NOMO-1 treated with DMSO at 0.1 percent for 48 hours (cell line): ENCODE data around the gene LRIT3.
"Not testable (repeated sequence)": the region's sequence is repeated elsewhere in the genome, so short reads cannot be mapped to it uniquely, and the experiment has no call there.

Experiments used
- DNase-seq: peaks from one replicate; lab custom pipeline; 2025; ENCODE audit not compliant: unreplicated experiment; lab: John Stamatoyannopoulos, UW

LRIT3 gene

GRCh38 chr4:109850601-109851000, 2.7 kb downstream of the LRIT3 start:
- no peak for DNase-seq

DNA sequence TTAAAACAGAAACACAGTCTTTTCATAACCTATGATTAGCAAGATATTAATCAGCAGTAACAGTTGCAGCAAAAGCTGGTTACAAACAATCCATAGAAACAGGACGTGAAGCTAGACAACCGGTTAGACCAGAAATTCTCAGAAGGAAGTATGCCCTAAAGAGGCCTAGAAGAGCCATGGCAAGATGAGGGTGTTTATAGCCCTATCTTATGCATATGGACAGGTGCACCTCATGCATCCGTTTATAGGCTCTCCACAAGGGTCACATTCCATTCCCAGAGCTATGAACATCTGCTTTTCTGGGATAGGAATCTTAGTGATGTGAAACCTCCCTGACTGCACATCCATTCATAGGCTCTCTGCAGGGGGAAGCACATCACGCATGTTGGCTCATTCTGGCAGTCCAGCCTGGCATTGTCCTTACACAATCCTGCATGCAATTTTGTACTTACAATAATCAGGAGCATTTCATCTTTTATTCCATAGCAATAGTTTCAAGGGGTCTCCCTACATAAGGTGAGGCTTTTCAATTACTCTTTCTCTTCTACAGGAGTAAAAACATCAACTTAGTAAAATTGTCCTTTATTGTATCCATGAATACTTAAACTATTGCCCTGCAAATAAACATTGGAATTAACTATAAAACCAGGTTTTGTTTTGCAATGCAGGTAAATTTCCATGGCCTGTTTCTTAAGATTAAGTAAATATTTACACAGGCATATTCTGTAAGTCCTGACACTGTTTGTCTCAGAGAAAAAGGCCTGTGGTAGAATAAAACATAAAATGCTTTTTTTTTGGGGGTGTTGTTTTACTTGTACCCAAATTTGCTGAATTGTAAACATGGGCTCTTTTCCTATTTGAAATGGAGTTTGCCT, 11.8 kb downstream of the LRIT3 start:
- DNase-seq, result not testable (repeated sequence)

- no peak for DNase-seq
Measured at GRCh38 chr4:109861271-109861670, 13.4 kb downstream of the LRIT3 start.

- no peak for DNase-seq
Measured at GRCh38 chr4:109861916-109862511, 14.1 kb downstream of the LRIT3 start.

DNA sequence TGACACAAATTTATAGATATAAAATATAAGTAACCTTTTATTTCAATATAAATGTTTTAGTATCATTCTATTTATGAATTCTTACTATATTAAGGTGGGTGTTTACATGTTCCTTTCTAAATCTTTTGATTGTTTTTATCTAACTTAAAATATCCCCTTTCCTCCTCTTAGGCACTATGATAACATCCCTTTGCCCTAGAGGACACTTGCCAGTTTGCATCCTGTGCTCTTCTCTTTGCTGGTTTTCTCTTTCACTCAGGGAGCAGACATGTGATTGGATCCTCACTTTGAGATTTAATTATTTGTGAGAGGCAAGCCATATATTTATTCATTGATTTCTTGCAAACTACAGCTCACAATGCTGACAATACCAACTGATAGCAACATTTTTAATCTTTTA, 16.2 kb downstream of the LRIT3 start:
- DNase-seq, result no peak

GRCh38 chr4:109870061-109870460, 22.2 kb downstream of the LRIT3 start:
- no peak for DNase-seq

GRCh38 chr4:109872065-109872464, 24.2 kb downstream of the LRIT3 start:
- DNase-seq, result no peak

GRCh38 chr4:109872950-109873656, 25.2 kb downstream of the LRIT3 start:
- no peak for DNase-seq

DNA sequence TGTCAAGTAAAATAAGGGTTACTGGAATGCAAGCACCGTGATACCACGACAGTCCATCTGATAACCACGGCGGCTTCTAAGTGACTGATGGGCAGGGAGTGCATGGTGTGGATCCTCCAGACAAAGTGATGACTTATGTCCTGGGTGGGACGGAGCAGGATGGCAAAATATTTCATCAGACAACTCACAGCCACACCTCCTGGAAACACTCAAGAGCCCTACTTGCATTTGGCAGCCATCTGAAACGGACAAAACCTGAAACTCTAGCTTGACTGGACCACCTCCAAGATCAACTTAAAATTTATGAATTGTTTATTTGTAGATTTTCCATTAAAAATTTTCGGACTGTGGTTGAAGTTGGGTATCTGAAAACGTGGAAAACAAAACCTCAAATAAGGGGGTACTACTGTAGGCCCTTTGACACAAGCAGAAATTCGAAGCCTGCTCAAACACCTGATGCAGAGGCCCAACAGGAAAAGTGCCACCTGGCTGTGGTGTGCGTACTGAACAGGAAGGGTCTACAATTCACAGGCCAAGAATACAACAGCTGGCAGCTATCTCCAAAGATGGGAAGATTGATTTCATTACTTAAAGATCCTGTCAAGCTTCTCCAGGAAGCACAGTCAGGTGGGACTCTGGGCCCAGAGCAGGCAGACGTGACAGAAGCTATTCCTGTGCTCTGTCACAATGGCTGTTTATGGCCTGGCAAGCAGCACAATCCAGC, 26.0 kb downstream of the LRIT3 start:
- no peak for DNase-seq

DNA sequence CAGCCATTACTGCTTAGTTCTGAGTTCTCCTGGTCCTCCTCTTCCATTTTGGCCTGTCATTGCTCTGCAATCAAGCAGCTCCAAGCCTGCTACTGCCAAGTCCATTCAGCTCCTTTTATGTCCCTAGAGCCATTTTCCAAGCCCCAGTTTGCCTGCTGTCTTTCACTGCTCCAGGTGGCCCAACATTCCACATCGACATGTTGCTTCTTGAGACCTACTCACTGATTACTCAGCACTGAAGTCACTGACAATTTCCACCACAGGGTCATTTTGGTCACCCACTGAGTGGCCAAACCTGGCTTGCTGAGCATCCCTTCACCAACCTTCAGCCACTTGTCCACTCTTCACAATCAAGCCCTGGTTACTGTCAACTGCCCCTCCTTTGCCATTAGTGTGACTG, 27.2 kb downstream of the LRIT3 start:
- DNase-seq, result no peak

DNA sequence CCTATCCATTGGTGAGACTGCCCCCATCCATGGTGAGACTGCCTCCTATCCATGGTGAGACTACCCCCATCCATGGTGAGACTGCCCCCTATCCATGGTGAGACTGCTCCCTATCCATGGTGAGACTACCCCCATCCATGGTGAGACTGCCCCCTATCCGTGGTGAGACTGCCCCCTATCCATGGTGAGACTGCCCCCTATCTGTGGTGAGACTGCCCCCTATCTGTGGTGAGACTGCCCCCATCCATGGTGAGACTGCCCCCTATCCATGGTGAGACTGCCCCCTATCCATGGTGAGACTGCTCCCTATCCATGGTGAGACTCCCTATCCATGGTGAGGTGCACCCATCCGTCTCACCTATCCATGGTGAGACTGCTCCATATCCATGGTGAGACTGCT, 27.6 kb downstream of the LRIT3 start:
- DNase-seq, result not testable (repeated sequence)

- DNase-seq, result no peak
Measured at GRCh38 chr4:109876634-109877265, 28.8 kb downstream of the LRIT3 start.

DNA sequence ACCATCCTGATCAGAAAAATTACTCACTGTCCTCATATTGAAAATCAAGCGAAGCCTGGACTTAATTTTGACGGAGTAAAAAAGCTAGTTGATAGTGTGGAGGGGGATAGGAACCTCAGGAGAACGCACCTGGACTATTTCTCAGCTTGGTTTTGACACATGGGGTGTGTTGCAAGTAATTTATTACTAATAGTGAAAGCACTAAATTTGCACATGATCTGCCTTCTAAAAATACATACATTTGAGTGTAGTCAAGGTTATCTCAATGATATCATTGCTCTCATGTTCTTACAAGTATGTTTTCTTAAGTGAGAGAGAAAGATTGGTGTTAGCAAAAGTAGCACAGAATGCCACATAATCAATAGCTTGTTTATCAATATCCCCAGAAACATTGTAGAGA, 29.5 kb downstream of the LRIT3 start:
- no peak for DNase-seq

- no peak for DNase-seq
Measured at GRCh38 chr4:109878355-109878754, 30.4 kb downstream of the LRIT3 start.

GRCh38 chr4:109879081-109879480, 31.2 kb downstream of the LRIT3 start:
- no peak for DNase-seq

DNA sequence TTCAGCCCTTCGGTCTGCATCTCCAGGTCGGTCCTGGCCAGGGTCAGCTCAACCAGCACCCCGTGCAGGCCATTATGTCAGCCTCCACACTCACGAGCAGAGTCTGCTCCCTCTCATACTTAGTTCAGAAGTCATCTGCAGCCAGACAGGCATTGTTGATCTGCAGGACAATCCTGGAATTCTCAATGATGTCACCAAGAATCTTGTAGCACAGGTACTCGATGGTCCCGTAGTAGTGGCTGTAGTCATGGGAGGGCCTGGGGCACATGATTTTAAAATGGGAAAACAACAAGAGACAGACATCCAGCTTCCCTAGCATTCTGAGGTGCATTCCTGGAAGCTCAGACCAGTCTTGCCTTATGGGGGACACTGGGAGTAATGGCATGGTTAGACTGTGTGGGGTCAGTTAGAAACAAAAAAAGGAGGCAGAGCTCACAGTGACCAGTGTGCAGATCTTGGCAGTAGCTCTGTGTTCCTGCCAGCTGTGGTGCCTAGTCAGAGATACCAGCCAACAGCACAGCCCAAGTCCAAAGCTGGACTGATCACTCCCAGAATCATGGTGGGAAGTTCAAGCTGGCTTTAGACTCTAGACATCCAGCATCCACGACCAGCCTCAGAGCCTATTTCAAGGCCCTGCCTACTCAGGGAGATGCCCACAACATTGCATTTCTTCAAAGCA, 31.9 kb downstream of the LRIT3 start:
- no peak for DNase-seq

DNA sequence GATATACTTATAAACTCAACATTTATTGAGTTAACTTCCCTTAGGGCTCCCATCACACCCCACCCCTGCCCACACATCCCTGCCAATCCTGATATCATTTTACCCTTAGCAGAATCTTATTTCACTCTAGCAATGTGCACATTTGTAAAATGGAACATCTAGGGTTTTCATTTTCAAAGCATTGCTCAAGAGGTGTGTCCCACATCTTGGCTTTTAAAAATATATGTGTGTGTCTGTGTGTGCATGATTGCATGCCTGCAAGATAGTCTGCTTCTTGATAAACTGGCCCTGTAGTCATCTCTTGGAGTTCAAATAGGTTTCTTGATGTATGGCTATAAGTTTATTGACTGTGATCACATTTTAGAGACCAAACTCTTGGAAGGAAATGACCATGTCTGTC, 38.4 kb downstream of the LRIT3 start:
- DNase-seq, result no peak

DNA sequence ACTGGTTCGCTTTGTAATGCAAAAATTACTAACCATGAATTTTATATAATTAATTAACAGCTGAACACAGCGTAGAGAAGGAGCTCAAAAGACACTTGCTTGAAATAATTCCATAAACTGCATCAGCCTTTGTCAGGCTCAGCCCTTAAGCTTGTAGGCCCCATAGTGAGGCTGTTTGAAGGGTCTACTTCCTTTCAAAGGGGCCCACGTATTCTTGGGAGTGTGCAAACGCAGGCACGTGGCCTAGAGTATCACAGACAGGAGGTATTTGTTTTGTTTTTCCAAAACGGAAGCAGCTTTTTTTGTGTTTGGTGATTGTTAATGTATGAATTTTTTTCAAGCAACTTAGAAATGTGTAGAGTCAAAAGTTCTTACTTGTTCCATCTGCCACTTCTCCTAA, 39.2 kb downstream of the LRIT3 start:
- no peak for DNase-seq

DNA sequence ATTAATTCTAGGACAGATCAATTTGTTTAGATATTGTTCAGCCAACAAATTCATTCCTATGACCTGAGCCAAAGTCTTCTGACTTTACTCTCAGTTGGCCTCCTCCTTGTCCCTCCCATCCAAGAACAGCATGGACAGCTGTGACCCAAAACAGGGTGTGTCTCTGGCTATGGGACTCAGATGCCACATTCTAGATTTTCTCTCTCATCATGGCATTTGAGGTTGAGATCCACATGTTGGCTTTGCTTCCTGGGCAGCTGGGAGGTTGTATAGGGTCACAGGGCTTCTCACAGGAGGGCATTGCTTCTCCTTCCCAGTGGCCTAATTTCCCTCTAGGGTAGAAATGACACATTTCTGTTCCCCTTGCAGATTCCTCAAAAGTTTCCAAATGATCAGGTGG, 42.2 kb downstream of the LRIT3 start:
- DNase-seq, result no peak

DNA sequence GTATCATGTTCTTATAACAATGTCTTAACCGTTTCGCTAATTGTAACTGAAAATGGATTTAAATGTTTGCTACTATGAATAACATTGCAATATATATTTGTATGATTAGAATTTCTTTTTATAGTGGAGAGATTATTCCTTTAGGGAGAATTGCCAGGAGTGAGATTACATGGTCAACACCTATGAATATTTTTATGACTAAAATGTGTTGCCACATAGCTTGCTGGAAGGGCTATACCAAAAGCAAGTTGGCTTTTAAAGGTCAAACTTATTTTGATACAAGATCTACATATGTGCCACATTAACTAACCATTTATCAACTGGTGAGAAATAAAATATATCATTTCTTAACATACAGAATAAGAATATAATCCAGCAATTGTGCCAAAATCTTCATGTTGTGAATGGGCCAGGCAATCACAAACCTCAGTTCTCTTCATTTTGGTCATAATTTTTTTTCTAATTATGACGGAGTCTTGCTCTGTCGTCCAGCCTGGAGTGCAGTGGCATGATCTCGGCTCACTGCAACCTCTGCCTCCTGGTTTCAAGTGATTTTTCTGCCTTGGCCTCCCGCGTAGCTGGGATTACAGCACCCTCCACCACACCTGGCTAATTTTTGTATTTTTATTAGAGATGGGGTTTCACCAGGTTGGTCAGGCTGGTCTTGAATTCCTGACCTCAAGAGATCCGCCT, 54.8 kb downstream of the LRIT3 start:
- no peak for DNase-seq
